Keratinocyte (primary cell): Measurements from ENCODE around the gene MGAT5.

Experiments
- EZH2 ChIP-seq: IDR thresholded peaks from one replicate; pipeline ENCODE4 v1.6.1; 2012; ENCODE audit warnings: inconsistent platforms, mild to moderate bottlenecking, low read length, moderate library complexity
- TF ChIP-seq, protein P1 (sequence below), 3 experiments: IDR thresholded peaks in 1 of 3; conservative IDR thresholded peaks in 1 of 3; optimal IDR thresholded peaks in 1 of 3; 2 replicates in 2 of 3; 3 replicates in 1 of 3; pipeline versions ENCODE3 to v1.5.1; 2011; ENCODE audit warnings: low read length in 3 of 3, mild to moderate bottlenecking in 3 of 3, moderate library complexity in 2 of 3, control low read depth in 1 of 3, inconsistent platforms in 1 of 3; ENCODE audit not compliant: insufficient read depth in 2 of 3; ENCODE audit errors: extremely low read depth in 1 of 3

DNA sequence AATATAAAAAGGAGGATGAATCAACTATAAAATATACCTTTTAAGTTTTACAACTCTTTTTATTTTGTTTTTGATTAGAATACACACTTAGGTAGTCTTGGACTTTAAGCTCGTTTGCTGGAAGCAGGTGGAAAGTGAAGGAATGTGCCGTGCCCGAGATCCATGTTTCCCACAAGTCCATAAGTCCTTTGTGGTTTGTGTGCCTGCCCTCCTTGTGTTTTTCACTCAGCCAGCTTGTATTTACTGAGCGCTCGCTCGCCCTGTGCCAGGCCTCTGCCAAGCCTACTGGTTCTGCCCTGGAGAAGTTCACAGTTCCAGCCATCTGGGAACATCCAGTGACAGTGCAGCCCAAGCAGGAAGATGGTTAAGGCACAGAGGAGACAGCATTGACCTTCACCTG lies 142.6 kb downstream of the MGAT5 start:
- TF ChIP-seq, protein P1, sequence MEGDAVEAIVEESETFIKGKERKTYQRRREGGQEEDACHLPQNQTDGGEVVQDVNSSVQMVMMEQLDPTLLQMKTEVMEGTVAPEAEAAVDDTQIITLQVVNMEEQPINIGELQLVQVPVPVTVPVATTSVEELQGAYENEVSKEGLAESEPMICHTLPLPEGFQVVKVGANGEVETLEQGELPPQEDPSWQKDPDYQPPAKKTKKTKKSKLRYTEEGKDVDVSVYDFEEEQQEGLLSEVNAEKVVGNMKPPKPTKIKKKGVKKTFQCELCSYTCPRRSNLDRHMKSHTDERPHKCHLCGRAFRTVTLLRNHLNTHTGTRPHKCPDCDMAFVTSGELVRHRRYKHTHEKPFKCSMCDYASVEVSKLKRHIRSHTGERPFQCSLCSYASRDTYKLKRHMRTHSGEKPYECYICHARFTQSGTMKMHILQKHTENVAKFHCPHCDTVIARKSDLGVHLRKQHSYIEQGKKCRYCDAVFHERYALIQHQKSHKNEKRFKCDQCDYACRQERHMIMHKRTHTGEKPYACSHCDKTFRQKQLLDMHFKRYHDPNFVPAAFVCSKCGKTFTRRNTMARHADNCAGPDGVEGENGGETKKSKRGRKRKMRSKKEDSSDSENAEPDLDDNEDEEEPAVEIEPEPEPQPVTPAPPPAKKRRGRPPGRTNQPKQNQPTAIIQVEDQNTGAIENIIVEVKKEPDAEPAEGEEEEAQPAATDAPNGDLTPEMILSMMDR (optimal IDR thresholded peaks at IDR 0.05 in 1 of 3, IDR thresholded peaks at IDR 0.05 in 1 of 3, conservative IDR thresholded peaks at IDR 0.05 in 1 of 3; ENCODE audit: extremely low read depth in 1 of 3, insufficient read depth in 2 of 3, low read length in 3 of 3), result no peak
- no peak for TF ChIP-seq EZH2
